DMS 273 treated with DMSO at 0.1 percent for 48 hours (cell line): ENCODE data around the gene OTX2.

Source experiments
- DNase-seq: peaks from one replicate; lab custom pipeline; 2025; lab: John Stamatoyannopoulos, UW

Gene OTX2

DNA sequence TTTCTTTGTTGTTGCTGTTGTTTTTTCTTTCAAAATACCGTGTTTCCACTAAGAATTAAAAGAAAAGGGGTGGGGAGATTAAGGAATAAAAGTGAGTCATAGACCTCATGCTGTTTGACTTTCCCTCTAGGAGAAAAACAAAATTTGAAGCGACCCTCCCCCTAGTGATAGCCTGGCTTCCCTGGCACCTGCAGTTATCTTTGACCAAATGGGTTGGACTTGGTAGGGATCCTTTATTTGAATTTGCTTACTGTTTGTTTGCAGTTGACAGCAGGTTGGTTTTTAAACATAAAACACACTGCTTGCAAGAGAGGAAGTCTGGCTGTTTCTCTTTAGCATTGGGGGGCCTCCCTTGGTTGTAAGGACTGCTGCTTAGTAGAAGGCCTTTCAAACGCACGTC lies 14.0 kb downstream of the OTX2 start:
- DNase-seq = no peak

DNA sequence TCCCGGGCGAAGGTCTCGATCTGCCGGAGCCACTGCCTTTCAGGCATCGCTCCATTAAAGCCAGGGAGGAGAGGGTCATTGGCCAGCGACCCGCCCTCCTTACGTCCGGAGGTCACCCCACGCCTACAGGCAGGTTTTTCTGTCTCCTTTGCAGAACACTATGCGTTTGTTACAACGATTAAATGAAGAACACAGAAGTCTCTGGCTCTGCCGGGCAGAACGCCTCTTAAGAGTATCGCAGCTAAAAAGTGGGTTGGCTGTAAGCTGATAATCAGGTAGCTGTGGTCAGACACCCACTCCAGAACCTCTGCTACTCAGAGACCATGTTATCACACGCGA lies 15.0 kb downstream of the OTX2 start:
- DNase-seq = no peak

DNA sequence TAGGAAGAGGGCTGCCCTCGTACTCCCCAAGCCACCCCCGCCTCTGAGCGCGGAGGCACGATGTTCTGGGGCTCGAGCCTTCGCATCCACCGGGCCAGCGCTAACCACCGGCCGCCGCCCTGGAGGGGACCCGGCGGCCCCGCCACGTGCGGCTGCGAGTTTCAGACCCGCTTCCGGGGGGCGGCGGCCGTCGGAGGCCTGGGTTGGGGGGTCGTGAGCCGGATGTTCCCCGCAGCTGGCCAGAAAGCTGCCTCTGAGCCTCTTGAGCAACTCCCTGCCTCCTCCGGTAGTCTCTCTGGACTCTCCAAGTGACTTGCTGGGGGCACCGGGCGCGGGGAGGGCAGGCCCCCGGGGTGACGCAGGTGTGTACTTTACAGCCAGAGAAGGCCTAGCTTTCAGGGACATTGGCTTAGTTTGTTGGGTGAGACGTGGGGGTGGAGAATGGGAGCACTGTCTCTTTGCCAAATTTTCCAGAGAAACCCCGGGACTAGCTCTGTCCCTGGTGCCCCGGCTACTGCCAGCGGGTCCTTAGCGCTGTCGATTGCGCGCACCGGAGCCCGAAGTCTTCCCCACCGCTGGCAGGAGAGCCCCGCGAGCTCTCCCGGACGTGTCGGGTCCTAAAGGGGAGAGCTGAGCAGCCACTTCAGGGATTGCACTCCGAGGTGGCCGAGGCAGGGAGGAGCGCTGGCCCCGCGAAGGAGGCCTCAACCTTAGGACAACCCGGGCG lies 15.6 kb downstream of the OTX2 start:
- DNase-seq = no peak

DNA sequence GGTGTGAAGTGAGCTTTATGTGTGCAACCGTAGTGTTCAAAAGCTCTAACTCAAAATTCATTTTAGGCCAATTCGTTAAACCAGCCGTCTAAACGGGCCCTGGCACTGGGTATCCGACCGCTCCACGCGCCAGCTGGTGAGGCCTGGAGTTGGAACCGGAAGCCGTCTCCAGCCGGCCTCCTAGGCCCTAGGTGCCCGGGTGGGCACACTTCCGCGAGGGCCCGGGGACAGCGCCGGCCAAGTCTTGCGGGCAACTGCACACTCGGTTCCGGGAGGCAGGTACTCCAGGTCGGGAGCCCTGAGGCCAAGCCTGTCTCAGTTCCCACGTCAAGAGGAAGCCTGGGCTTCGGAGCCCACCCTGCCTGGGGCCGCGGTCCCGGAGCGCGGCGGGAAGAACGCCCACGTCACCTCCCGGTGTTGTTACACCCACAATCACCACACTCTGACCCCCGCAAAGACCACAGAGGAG lies 16.2 kb downstream of the OTX2 start:
- no peak for DNase-seq

DNA sequence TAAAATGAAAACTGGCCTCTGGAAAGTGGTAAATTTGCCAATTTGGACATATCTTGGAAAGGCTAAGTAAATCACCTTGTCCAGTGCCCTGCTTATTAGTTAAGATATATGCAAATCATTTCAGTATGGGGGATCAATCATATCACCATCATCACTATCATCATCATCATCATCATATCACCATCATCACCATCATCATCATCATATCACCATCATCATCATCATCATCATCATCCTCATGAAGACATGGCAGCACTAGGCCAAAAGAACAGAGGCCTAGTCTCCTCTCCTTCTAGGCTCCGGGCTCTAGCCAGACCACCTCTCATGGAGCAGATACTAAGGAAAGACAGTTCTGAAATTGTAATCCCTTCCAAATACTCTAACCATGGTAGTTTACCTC lies 20.3 kb downstream of the OTX2 start:
- DNase-seq = no peak

DNA sequence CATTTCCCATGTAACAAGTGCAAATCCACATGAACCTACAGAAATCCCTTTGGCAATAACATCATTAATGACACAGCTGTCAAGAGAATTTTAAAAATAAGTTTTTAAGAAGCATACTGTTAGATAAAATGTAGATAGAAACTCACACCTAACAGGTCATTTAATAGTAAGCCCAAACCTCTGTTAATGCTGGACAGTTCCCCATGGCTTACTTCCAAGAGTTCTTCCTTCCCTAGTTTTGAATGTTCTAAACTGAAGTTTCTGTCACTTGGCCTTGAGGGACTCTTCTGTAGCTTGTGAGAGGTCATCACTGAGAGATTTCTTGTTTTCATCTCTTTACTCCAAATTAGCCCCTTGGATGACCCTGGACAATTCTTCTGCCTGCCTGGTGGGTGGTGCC lies 22.7 kb downstream of the OTX2 start:
- no peak for DNase-seq

DNA sequence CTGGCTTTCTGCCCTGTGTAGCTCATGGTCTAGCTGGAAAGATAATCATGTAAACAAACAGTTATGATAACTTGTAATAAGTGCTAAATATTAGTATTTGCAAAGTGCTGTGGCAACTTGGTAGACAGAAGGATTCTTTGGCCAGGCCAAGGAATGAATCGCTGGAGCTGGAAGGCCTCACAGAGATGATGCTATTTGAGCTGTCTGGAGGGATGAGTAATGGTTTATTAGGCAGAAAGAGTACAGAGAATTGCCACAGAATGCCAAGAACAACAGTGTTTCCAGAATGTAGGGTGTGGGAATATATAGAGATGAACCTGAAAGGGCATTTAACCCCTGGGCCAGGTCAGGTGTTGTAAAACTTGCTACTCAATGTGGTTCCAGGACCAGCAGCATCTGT lies 27.6 kb downstream of the OTX2 start:
- no peak for DNase-seq

DNA sequence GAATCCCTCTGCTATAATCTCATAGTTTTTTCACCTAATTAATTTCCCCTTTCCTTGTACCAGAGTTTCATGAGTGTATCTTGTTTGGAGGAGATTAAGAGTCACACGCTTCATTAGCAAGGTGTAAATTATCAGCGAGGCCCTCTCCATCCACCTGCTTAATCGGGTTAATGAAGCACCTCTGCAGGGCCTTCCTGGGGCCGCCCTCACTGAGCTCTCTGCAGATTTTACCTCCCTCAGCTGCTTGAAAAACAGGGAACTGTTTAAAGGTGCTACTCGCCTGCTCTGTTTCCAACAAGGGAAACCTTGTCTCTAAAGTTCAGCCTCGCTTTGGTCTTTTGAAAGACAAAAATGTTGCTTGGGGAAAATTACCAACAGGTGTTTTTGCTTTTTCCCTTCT lies 35.8 kb downstream of the OTX2 start:
- no peak for DNase-seq

DNA sequence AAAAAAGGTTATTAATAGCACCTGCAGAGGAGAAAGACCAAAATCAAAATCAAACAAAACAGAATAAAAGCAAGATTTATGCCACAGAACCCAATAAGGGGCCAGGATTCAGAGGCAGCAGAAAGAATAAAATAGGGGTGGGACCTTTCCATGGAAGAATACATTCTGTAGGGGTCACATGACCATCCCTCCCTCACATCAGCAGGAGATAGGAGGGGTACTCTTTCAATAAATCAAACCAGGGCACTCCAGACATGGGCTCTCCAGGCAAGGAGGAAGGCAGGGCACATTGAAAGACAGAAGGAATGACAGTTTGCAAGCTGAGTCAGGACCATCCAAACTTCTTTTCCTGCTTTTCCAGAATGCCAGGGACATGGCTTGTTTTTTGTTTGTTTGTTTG lies 39.8 kb downstream of the OTX2 start:
- no peak for DNase-seq

DNA sequence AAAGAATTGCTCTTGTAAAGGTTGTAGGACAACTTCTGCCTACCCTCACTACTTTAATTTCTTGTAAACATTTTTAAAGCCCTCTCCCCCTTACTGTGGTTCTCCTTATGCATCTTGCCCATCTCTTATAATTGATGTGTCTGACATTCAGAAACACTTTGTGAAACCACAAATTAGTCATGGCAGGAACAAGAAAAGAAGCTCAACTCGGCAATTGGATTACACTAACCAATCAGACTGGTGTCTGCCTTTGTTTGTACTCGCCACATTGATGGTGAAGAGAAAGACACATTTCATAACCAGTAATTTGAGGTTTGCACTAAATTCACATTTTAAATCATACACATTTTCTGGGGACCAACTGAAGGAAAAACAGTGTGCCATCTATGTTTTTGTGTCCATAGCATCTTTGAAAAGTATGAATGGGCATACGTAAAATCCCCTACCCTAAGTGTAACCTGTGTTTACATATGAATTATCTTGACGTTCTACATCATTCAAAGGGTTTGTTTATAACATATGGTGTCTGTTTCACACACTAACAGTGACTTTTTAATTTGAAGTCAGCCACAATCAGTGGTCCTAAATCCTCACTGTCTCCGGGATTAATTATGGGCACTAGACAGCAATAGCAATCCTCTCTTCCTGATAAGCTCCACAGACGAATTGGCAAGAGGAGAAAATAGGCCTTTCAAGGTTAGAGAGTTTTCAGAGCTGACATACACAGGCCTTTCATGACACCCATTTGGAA lies 49.9 kb downstream of the OTX2 start:
- DNase-seq = no peak

DNA sequence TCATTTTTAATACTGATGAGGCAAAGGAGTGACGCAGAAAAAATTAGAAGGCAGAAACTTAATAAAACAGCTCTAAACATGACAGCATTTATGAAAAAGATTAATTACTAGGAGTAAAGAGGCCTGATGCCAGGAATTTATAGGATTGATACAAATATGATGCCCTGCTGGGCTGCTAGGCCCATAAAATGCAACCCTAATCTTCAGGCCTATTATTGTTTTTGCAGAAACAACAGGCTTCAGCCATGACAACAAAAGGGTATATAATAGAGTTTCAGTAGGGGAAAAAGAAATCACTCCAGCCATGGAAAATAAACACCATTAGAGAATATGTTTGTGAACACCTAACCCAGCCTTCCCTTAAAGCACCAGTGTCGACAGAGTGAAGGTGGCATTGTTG lies 50.6 kb downstream of the OTX2 start:
- DNase-seq = no peak

DNA sequence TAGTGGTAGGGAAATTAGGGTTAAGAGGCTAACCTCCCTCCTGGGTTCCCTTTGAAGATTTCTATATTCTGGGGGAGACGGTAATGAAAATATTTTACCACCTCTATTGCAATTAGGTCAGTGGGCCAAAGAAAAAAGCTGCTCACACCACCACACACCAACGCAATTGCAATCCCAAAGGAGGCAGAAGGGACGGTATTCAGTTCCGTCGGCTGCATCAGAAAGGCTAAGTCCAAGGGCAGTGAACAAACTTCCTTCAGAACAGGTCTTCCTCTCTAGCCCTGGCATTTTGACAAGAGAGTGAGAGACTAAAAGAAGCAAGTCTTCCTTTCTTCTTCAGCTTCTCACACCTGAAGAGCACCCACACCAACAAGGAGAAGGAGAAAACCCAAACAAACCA lies 51.2 kb downstream of the OTX2 start:
- no peak for DNase-seq

DNA sequence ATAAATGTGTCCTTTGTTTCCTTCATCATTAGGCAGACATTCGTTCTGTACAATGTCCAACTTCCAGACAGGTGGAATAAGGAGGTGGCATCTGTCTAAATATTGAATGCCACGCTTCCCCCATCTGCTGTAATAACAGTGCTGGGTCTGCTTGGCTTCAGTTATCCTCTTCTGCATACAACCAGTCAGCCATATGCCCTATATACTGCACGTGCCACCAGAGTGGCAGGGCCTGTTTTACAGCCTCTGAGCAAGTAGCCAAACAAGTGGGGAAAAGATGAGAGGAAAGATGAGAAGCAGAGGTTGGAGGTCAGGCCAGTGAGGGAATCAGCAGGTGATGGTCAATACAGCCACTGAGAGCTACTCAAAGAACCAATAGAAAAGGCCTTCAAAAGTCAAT lies 55.4 kb downstream of the OTX2 start:
- DNase-seq = peak; percentile 30

DNA sequence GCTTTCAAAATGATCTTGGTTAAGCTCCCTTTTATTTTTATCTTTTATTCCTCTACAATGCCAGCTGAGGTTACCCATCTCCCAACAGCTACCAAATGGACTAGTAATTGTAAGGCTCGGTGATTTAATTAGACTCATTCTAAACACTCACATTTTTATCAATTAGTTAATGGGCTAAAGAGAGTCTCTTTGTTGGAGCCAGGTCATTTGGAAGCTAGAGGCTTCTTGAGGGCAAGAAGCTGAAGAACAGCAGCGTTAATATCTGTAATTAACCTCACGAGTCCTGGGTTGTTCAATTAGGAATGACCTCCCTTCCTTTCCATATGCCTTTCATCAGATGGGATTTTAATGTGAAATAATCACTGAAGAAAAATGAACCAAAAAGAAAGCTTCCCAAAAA lies 56.9 kb downstream of the OTX2 start:
- no peak for DNase-seq

DNA sequence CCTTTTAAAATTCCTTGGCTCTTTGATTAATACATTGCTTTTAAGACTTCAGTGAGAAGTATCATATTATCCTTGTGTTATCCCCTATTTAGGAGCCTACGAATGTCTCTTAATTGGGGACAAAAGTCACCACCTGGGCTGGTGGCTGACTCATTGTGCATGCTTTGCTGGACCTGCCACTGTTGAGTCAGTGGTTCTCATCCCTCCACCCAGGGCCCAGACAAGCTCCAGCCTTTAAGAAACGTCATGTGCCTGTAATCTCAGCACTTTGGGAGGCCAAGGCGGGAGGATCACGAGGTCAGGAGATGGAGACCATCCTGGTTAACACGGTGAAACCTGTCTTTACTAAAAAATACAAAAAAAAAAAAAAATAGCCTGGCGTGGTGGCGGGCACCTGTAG lies 57.9 kb downstream of the OTX2 start:
- DNase-seq = no peak

DNA sequence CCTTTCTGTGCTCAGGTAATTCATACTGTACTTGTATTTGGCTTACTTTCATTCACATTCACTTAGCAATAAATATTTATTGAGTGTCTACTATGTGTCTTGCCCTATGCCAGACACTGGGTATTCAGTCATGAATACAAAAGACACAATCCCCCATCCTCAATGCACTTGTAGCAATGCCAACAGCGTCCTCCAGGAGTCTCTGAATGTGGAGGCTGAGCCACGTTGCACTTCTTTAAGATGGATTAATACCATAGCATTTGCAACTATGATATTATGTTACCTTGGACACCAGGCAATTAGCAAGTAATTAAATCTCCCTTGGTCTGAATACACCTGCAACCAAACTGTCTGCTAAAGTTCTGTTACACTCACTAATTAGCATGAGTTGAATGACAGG lies 58.8 kb downstream of the OTX2 start:
- no peak for DNase-seq
